IMR-90 (cell line): ENCODE measurements around the gene MYH13. TPM values are rescaled to one million over a fixed set of nuclear protein-coding genes. Genes with fewer than 3 reads are reported as not detected.

Source experiments
- ATAC-seq: fragments of 200-7000 bp; cut with Tn5 transposase; 2 replicates; pipeline ENCODE4 v1.9.1; 2020; ENCODE audit warnings: low read depth, mild to moderate bottlenecking, moderate library complexity
- BruUV-seq: library from RNA; stranded (reverse); fragments of 400-500 nt; replicated peaks from 2 replicates; lab custom pipeline; 2021; lab: Mats Ljungman, UMichigan
- CTCF ChIA-PET: fragments of 300-600 bp; formaldehyde crosslinking; extraction: SDS; loops from one replicate; lab custom pipeline; 2021; ENCODE audit warnings: antibody characterized with exemption; lab: Yijun Ruan, JAX
- POLR2A ChIA-PET: fragments of 300-600 bp; sonication (Branson Sonifier 250); formaldehyde crosslinking; loops from one replicate; lab custom pipeline; 2022; ENCODE audit warnings: antibody characterized with exemption; ENCODE audit not compliant: unreplicated experiment; lab: Charles Lee
- DNase-seq: peaks from one replicate; pipeline ENCODE4 v3.0.0; 2013
- H2AFZ ChIP-seq: replicated peaks from 2 replicates; pipeline ENCODE3; 2013; ENCODE audit warnings: low read length, mild to moderate bottlenecking; ENCODE audit not compliant: poor library complexity
- H2AK5ac ChIP-seq: 2 replicates; pipeline ENCODE4 v1.6.1; 2013; ENCODE audit warnings: low read depth, low read length, inconsistent platforms
- H2AK9ac ChIP-seq: replicated peaks from 2 replicates; pipeline ENCODE3; 2013; ENCODE audit warnings: mild to moderate bottlenecking, low read depth, low read length, moderate library complexity; ENCODE audit not compliant: poor library complexity
- H2BK120ac ChIP-seq: 2 replicates; pipeline ENCODE4 v1.6.1; 2013; ENCODE audit warnings: low read depth, low read length, inconsistent platforms
- H2BK15ac ChIP-seq: 3 replicates; pipeline ENCODE4 v1.6.1; 2013; ENCODE audit warnings: low read depth, low read length, inconsistent platforms
- H2BK20ac ChIP-seq: 2 replicates; pipeline ENCODE4 v1.6.1; 2013; ENCODE audit warnings: low read depth, mild to moderate bottlenecking, inconsistent platforms, low read length, moderate library complexity
- H2BK5ac ChIP-seq: 2 replicates; pipeline ENCODE4 v1.6.1; 2013; ENCODE audit warnings: mild to moderate bottlenecking, low read depth, low read length, inconsistent platforms; ENCODE audit not compliant: poor library complexity, severe bottlenecking
- H3K14ac ChIP-seq: replicated peaks from 2 replicates; pipeline ENCODE4 v1.6.1; 2013; ENCODE audit warnings: low read depth, low read length, inconsistent platforms
- H3K18ac ChIP-seq: 2 replicates; pipeline ENCODE4 v1.6.1; 2013; ENCODE audit warnings: low read depth, low read length, control low read depth
- H3K23ac ChIP-seq: 2 replicates; pipeline ENCODE4 v1.6.1; 2013; ENCODE audit warnings: low read depth, low read length, inconsistent platforms
- H3K27ac ChIP-seq: 2 replicates; pipeline ENCODE4 v1.5.1; 2013; ENCODE audit warnings: mild to moderate bottlenecking, control low read depth, low read length; ENCODE audit not compliant: insufficient read depth
- H3K27me3 ChIP-seq: 2 replicates; pipeline ENCODE4 v1.6.1; 2013; ENCODE audit warnings: low read length; ENCODE audit not compliant: control insufficient read depth, insufficient read depth
- H3K36me3 ChIP-seq: 2 replicates; pipeline ENCODE4 v1.6.1; 2013; ENCODE audit warnings: low read length, mixed read lengths; ENCODE audit not compliant: control insufficient read depth, insufficient read depth
- H3K4ac ChIP-seq: 2 replicates; pipeline ENCODE4 v1.6.1; 2013; ENCODE audit warnings: low read depth, low read length, inconsistent platforms
- H3K4me1 ChIP-seq: 2 replicates; pipeline ENCODE4 v1.6.1; 2013; ENCODE audit warnings: low read length, mixed read lengths; ENCODE audit not compliant: control insufficient read depth, insufficient read depth
- H3K4me2 ChIP-seq: 2 replicates; pipeline ENCODE4 v1.6.1; 2013; ENCODE audit warnings: low read depth, mild to moderate bottlenecking, control low read depth, low read length, moderate library complexity
- H3K4me3 ChIP-seq: 2 replicates; pipeline ENCODE4 v1.5.1; 2013; ENCODE audit warnings: low read depth, mild to moderate bottlenecking, control low read depth, low read length, moderate library complexity; ENCODE audit not compliant: insufficient read depth
- H3K56ac ChIP-seq: 2 replicates; pipeline ENCODE4 v1.6.1; 2013; ENCODE audit warnings: low read length, inconsistent platforms; ENCODE audit not compliant: insufficient read depth; ENCODE audit errors: extremely low read depth
- H3K79me1 ChIP-seq, 2 experiments: 2 replicates each; pipeline ENCODE4 v1.6.1; 2013; ENCODE audit warnings: low read length in 2 of 2, inconsistent platforms in 1 of 2, low read depth in 1 of 2
- H3K9ac ChIP-seq: 2 replicates; pipeline ENCODE4 v1.6.1; 2013; ENCODE audit warnings: low read depth, low read length, control low read depth
- H3K9me1 ChIP-seq: 2 replicates; pipeline ENCODE4 v1.6.1; 2013; ENCODE audit warnings: low read length, inconsistent platforms; ENCODE audit not compliant: insufficient read depth
- H3K9me3 ChIP-seq: 2 replicates; pipeline ENCODE4 v1.6.1; 2013; ENCODE audit warnings: low read length; ENCODE audit not compliant: control insufficient read depth, insufficient read depth
- H4K20me1 ChIP-seq: 2 replicates; pipeline ENCODE4 v1.6.1; 2013; ENCODE audit warnings: low read length, inconsistent platforms; ENCODE audit not compliant: insufficient read depth
- H4K5ac ChIP-seq: 2 replicates; pipeline ENCODE4 v1.6.1; 2013; ENCODE audit warnings: mild to moderate bottlenecking, low read depth, low read length, control low read depth
- H4K8ac ChIP-seq, 2 experiments: 2 replicates each; pipeline ENCODE4 v1.6.1; 2013; ENCODE audit warnings: low read depth in 2 of 2, low read length in 2 of 2, control low read depth in 1 of 2, inconsistent platforms in 1 of 2
- H4K91ac ChIP-seq: 2 replicates; pipeline ENCODE4 v1.6.1; 2013; ENCODE audit warnings: low read depth, low read length, inconsistent platforms; ENCODE audit not compliant: insufficient read depth
- BHLHE40 ChIP-seq: fragments of 150-350 bp; IDR thresholded peaks from 2 replicates; pipeline ENCODE4 v1.6.1; 2016; ENCODE audit warnings: mild to moderate bottlenecking, low read depth, low read length
- CEBPB ChIP-seq: IDR thresholded peaks from 2 replicates; pipeline ENCODE4 v1.6.1; 2012; ENCODE audit warnings: low read depth, low read length, improper control_type of control experiment
- CHD1 ChIP-seq: IDR thresholded peaks from 2 replicates; pipeline ENCODE4 v1.6.1; 2012; ENCODE audit warnings: low read depth, low read length, improper control_type of control experiment
- CTCF ChIP-seq: conservative IDR thresholded peaks from 2 replicates; pipeline ENCODE4 v1.5.1; 2012; ENCODE audit warnings: mild to moderate bottlenecking, low read depth, low read length, improper control_type of control experiment
- ELK1 ChIP-seq: fragments of 150-350 bp; IDR thresholded peaks from 2 replicates; pipeline ENCODE4 v1.6.1; 2016; ENCODE audit warnings: low read depth, mild to moderate bottlenecking, low read length, moderate library complexity, borderline replicate concordance
- FOS ChIP-seq: fragments of 150-350 bp; IDR thresholded peaks from 2 replicates; pipeline ENCODE4 v1.6.1; 2016; ENCODE audit warnings: low read depth, low read length
- MAFK ChIP-seq: IDR thresholded peaks from 2 replicates; pipeline ENCODE4 v1.6.1; 2012; ENCODE audit warnings: low read depth, low read length, improper control_type of control experiment
- MAZ ChIP-seq: IDR thresholded peaks from 2 replicates; pipeline ENCODE4 v1.6.1; 2012; ENCODE audit warnings: low read depth, mild to moderate bottlenecking, low read length, improper control_type of control experiment, moderate library complexity, borderline replicate concordance
- NFE2L2 ChIP-seq: fragments of 150-350 bp; IDR thresholded peaks from 2 replicates; pipeline ENCODE4 v1.6.1; 2016; ENCODE audit warnings: low read depth, mild to moderate bottlenecking, low read length
- POLR2A ChIP-seq: IDR thresholded peaks from 2 replicates; pipeline ENCODE4 v1.6.1; 2012; ENCODE audit warnings: mild to moderate bottlenecking, low read depth, low read length
- RAD21 ChIP-seq: IDR thresholded peaks from 2 replicates; pipeline ENCODE4 v1.6.1; 2012; ENCODE audit warnings: low read length, improper control_type of control experiment
- RFX5 ChIP-seq: IDR thresholded peaks from 2 replicates; pipeline ENCODE4 v1.8.0; 2012; ENCODE audit warnings: low read depth, mild to moderate bottlenecking, low read length, moderate library complexity
- SMC3 ChIP-seq: fragments of 150-350 bp; IDR thresholded peaks from 2 replicates; pipeline ENCODE4 v1.6.1; 2016; ENCODE audit warnings: low read depth, mild to moderate bottlenecking, antibody characterized with exemption, low read length, moderate library complexity
- USF2 ChIP-seq: fragments of 150-350 bp; IDR thresholded peaks from 2 replicates; pipeline ENCODE4 v1.6.1; 2017; ENCODE audit warnings: mild to moderate bottlenecking, antibody characterized with exemption, low read length, low read depth
- WGBS, 2 experiments: methylation state at CpG; one replicate each; pipeline versions ENCODE4 v1.1.5 to v1.1.7; 2013; ENCODE audit warnings: missing lambda C conversion rate in 2 of 2; ENCODE audit not compliant: insufficient read length in 1 of 2; ENCODE audit errors: extremely low coverage in 2 of 2; 5-methylcytosine and 5-hydroxymethylcytosine counted together
- dilution Hi-C: fragments of 300-500 bp; cut with HindIII; formaldehyde crosslinking; loops from one replicate; pipeline ENCODE4 v1.14.3; 2018; ENCODE audit warnings: low sequenced_read_pairs; ENCODE audit not compliant: unreplicated experiment
- in situ Hi-C: fragments of 300-500 bp; cut with MboI; formaldehyde crosslinking; loops from 3 replicates; pipeline ENCODE4 v1.14.3; 2019; ENCODE audit warnings: low sequenced_read_pairs, inconsistent platforms, mixed read lengths
- intact Hi-C: fragments of 100-400 bp; cut with micrococcal nuclease; formaldehyde crosslinking; loops from 2 replicates; pipeline ENCODE4 v1.10.0; 2022
- polyA plus RNA-seq, 3 experiments: library from polyadenylated mRNA; depleted of rRNA; stranded (reverse); fragments of >200 nt; gene quantifications; 2 replicates each; pipeline ENCODE4 v1.2.3, GENCODE V29; 2012; ENCODE audit warnings: low replicate concordance in 1 of 3
- total RNA-seq: library from RNA; depleted of rRNA; stranded (reverse); fragments of >200 nt; gene quantifications from 2 replicates; pipeline ENCODE4 v1.2.3, GENCODE V29; 2012

Gene MYH13
- total and polyA plus RNA-seq, 2 of the 4 experiments (the other 2 are of a cell fraction), result not detected

- H3K23ac ChIP-seq, result no peak overlapping the region
Observed at GRCh38 chr17:10325031-10325695, 47.6 kb downstream of the MYH13 start.

More at GRCh38 chr17:10325031-10325695, 47.6 kb downstream of the MYH13 start:
- no TSS peak for BruUV-seq
- Histone ChIP-seq H4K8ac (no peak overlapping the region), H3K14ac (no peak overlapping the region), H3K4me1 (no peaks in the 10 kb centered on the region), H3K18ac (no peak overlapping the region), H2BK120ac (no peak overlapping the region), H2BK5ac (no peak overlapping the region), H3K4ac (no peak overlapping the region), H3K4me2 (no peak overlapping the region), H2BK15ac (no peak overlapping the region), H3K79me1 (no peaks in the 10 kb centered on the region), H3K9ac (no peak overlapping the region), H3K9me3 (no peaks in the 10 kb centered on the region), H3K27me3 (peaks cover 3% of the 10 kb centered on the region; the same call in 1 of the 2 replicates), H2AK5ac (no peak overlapping the region), H4K20me1 (no peaks in the 10 kb centered on the region), H4K5ac (no peak overlapping the region), H4K91ac (no peak overlapping the region), H3K56ac (no peak overlapping the region), H3K4me3 (no peak overlapping the region), H2AK9ac (no peak overlapping the region), H3K9me1 (no peaks in the 10 kb centered on the region), H3K27ac (no peak overlapping the region), H2AFZ (no peak overlapping the region), H3K36me3 (no peaks in the 10 kb centered on the region), H2BK20ac (no peak overlapping the region)
- ATAC-seq (no peak), DNase-seq (peak; percentile 8)
- intact Hi-C loops (no loop called here), dilution Hi-C loops (no loop called here), in situ Hi-C loops (no loop called here)
- CTCF ChIA-PET, result interaction anchor here (1.4 to 1.5 kb wide), 2 partner anchors 290 to 293 kb away, joined by 4 to 7 read pairs; no protein-coding TSS in a partner anchor
- no CpG with 5 or more reads among the region's 4 CpGs for WGBS, 2 experiments
- POLR2A ChIA-PET, result no interaction called here
- TF ChIP-seq SMC3, result no peak
- no peak for TF ChIP-seq NFE2L2
- no peak for TF ChIP-seq CTCF
- TF ChIP-seq BHLHE40, result no peak
- TF ChIP-seq CHD1, result no peak
- no peak for TF ChIP-seq RFX5
- TF ChIP-seq ELK1, result no peak
- no peak for TF ChIP-seq CEBPB
- TF ChIP-seq USF2, result no peak
- TF ChIP-seq MAZ, result no peak
- TF ChIP-seq MAFK, result no peak
- TF ChIP-seq RAD21, result no peak
- no peak for TF ChIP-seq FOS
- no peak for TF ChIP-seq POLR2A
